ENCODE results near the gene NDUFS3.
A peak's percentile ranks its signal among the peaks of the same experiment; 100 is the strongest.

The NDUFS3 gene

GRCh38 chr11:47589584-47589976 lies 10.7 kb downstream of the NDUFS3 start:
- peaks cover 56% of the 10 kb centered on the region for H3K4me1 ChIP-seq
- peaks cover 29% of the 10 kb centered on the region for H3K27me3 ChIP-seq
- H3K9ac ChIP-seq = no peak overlapping the region
- H3K36me3 ChIP-seq = peaks cover 37% of the 10 kb centered on the region
- no peaks in the 10 kb centered on the region for H4K20me1 ChIP-seq
- H3K9me3 ChIP-seq = no peaks in the 10 kb centered on the region
- H3K27ac ChIP-seq = no peak overlapping the region
- no peak overlapping the region for H3K4me2 ChIP-seq
- TF ChIP-seq Cebpa-rat (IDR thresholded peaks at IDR 0.05) = no peak
- H3K4me3 ChIP-seq = no peak overlapping the region

DNA sequence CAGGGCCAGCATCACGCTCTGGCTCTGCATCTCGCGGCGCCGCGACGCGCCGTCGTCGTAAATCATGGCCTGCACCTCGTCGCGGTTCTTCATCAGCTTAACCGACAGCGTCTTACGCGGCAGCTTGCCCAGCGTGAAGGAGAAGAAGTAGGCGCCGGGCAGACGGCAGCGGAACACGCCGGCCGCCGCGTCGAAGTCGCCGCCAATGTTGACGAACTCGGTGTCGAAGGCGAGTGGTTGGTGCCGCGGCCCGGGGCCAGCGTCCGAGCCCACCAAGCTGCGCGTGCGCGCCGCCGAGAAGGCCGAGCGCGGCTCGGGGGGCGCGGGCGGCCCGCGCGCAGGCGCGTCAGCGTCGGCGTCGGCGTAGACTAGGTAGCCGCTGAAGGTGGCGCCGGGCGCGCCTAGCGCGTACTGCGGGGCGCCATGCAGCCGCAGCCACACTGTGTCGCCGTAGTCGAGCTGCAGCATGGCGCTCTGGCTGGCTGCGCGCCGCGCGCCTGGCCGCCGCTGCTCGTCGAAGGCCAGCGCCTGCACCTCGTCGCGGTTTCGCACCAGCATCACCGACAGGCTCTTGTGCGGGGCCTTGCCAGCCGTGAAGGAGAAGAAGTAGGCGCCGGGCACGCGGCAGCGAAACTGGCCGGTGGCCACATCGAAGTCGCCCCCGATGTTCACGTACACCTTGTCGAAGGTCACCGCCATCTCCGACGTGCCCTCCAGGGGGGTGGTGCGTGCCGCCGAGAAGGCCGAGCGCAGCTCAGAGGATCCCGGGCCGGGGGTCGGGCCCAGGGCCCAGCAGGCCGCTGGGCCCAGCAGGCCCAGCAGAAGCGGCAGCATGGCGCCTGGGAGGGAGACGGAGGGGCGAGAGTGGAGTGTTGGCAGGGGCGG lies 11.3 kb downstream of the NDUFS3 start:
- Histone ChIP-seq H3K27ac (peak overlapping the region; percentile 57; the same call in 1 of the 2 replicates), H3K4me2 (peak overlapping the region; percentile 82), H3K4me1 (peaks cover 56% of the 10 kb centered on the region), H3K4me3 (no peak overlapping the region), H3K27me3 (peaks cover 36% of the 10 kb centered on the region), H3K36me3 (peaks cover 31% of the 10 kb centered on the region), H3K9me3 (no peaks in the 10 kb centered on the region), H4K20me1 (0 out of 2 replicates have a peak, but pooled peaks cover 2% of the 10 kb centered on the region), H3K9ac (no peak overlapping the region)
- no peak for TF ChIP-seq Cebpa-rat (IDR thresholded peaks at IDR 0.05)

DNA sequence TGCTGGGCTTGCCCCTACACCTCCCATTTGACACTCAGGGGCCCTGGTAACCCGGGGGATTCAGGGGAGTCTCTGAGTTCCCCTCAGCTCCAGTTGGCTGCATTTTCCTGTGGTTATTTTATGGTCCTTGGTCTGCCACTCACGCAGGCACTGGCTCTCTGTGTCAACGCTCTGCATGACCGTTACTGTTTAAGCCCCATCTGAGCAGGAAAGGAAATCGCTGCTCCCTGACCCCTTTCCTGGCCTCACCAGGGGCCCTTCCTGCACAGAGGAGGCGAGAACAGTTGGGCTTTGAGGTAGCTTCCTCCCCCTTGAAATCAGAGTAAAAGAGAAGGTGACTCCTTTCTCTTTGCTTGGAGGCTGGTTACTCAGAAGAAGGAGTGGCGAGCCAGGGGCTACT lies 12.9 kb downstream of the NDUFS3 start:
- Histone ChIP-seq H3K4me1 (peaks cover 56% of the 10 kb centered on the region), H3K9me3 (no peaks in the 10 kb centered on the region), H4K20me1 (0 out of 2 replicates have a peak, but pooled peaks cover 4% of the 10 kb centered on the region), H3K4me2 (peak overlapping the region; percentile 82), H3K9ac (peak overlapping the region; percentile 30; the same call in 1 of the 2 replicates), H3K36me3 (peaks cover 16% of the 10 kb centered on the region; the same call in 1 of the 2 replicates), H3K27ac (peak overlapping the region; percentile 57), H3K27me3 (peaks cover 46% of the 10 kb centered on the region), H3K4me3 (peak overlapping the region; percentile 7)
- TF ChIP-seq Cebpa-rat (IDR thresholded peaks at IDR 0.05) = no peak

GRCh38 chr11:47592251-47592650 lies 13.4 kb downstream of the NDUFS3 start:
- H3K4me2 ChIP-seq = peak overlapping the region; percentile 82

DNA sequence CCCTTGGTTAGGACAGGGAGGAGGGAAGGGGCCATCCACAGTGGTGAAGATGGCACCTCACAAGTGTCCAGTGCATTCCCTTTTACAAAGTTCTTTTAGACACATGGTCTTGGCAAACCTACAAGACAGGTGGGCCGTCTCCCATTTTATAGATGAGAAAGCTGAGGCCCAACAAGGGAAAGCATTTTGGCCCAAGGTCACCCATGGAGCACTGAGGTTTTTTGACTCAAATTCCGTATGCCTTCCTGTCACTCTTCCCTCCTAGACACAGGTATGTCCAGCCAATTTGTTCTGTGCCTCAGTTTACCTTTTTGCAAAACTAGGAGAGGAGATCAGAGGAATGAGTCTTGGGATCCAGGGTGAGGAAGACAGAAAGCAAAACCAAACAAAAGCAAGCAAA lies 14.1 kb downstream of the NDUFS3 start:
- H3K9me3 ChIP-seq = no peaks in the 10 kb centered on the region

More at GRCh38 chr11:47592251-47592650, 13.4 kb downstream of the NDUFS3 start:
- H3K4me3 ChIP-seq = peak overlapping the region; percentile 7
- H4K20me1 ChIP-seq = 0 out of 2 replicates have a peak, but pooled peaks cover 4% of the 10 kb centered on the region
- H3K9me3 ChIP-seq = no peaks in the 10 kb centered on the region
- no peak for TF ChIP-seq Cebpa-rat (IDR thresholded peaks at IDR 0.05)
- peaks cover 56% of the 10 kb centered on the region for H3K4me1 ChIP-seq
- H3K27ac ChIP-seq = peak overlapping the region; percentile 57; the same call in 1 of the 2 replicates
- peaks cover 15% of the 10 kb centered on the region; the same call in 1 of the 2 replicates for H3K36me3 ChIP-seq
- H3K9ac ChIP-seq = no peak overlapping the region
- peaks cover 46% of the 10 kb centered on the region for H3K27me3 ChIP-seq

GRCh38 chr11:47593492-47593933 lies 14.6 kb downstream of the NDUFS3 start:
- Histone ChIP-seq H3K9ac (0 out of 2 replicates have a peak overlapping the region, but pooled peaks have one; percentile 4), H3K4me1 (peaks cover 44% of the 10 kb centered on the region), H3K36me3 (peaks cover 15% of the 10 kb centered on the region; the same call in 1 of the 2 replicates), H3K4me3 (peak overlapping the region; percentile 22), H3K9me3 (no peaks in the 10 kb centered on the region), H3K4me2 (peak overlapping the region; percentile 82), H3K27me3 (peaks cover 46% of the 10 kb centered on the region), H4K20me1 (0 out of 2 replicates have a peak, but pooled peaks cover 4% of the 10 kb centered on the region), H3K27ac (no peak overlapping the region)
- no peak for TF ChIP-seq Cebpa-rat (IDR thresholded peaks at IDR 0.05)

More for the DNA sequence above, 14.1 kb downstream of the NDUFS3 start:
- Histone ChIP-seq H3K4me2 (peak overlapping the region; percentile 82), H4K20me1 (0 out of 2 replicates have a peak, but pooled peaks cover 4% of the 10 kb centered on the region), H3K27ac (no peak overlapping the region), H3K4me1 (peaks cover 49% of the 10 kb centered on the region), H3K27me3 (peaks cover 46% of the 10 kb centered on the region), H3K36me3 (peaks cover 15% of the 10 kb centered on the region; the same call in 1 of the 2 replicates), H3K4me3 (no peak overlapping the region; the same call in 1 of the 2 replicates), H3K9ac (no peak overlapping the region)
- TF ChIP-seq Cebpa-rat (IDR thresholded peaks at IDR 0.05) = no peak

DNA sequence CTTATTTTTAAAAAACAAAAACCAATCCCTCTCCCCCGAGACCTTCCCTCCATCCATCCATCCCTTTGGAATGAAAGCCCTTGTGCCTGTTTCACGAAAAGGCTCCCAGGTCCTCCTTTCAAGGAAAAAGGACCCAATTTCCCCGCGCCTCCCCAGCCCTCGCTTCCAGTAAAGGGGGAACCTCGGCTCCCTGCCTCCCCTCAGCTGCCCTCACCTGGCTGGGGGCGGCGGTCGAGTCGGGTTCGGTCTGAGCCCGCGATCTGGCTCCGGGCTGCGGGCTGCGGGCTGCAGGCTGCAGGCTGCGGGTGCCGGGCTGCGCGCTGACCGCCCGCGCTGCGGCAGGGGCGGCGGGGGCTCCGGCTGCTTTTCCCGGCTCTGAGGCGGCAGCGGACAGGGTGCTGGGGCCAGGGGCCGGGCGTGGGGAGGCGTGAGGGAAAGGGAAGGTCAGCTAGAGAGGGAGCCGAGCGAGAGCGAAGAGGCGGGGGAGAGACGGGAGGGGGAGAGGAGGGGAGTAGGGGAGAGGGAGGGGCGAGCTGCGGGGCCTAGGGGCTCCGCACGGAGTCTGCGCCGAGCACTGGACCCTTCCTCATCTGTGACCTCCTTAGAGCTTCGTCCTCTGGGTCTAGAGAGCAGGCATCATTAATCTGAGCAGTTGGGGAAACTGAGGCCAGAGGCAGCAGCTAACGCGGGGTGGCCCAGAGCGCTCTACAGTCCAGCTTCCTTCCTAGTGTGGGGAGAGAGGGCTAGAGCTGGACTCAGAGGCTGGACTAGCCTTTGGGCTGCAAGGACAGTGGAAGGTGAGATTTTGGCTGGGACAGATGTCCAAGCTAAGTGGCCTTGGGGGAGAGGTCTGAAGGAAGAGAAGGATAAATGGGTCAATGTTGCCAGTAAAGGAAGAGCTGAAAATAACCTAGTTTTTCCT lies 15.3 kb downstream of the NDUFS3 start, which contains the start of gene C1QTNF4:
C1QTNF4 (minus strand) TSS at position 478 of the 922 bp plus-strand sequence. CDS start 3,601 bp downstream, outside the sequence.
- peak within 1 kb of the TSS; percentile 22 for H3K4me3 ChIP-seq
- peaks cover 41% of the 10 kb centered on the region for H3K4me1 ChIP-seq
- H3K27me3 ChIP-seq = peaks cover 46% of the 10 kb centered on the region
- peak within 1 kb of the TSS; percentile 82 for H3K4me2 ChIP-seq
- H4K20me1 ChIP-seq = 0 out of 2 replicates have a peak, but pooled peaks cover 4% of the 10 kb centered on the region
- TF ChIP-seq Cebpa-rat (IDR thresholded peaks at IDR 0.05) = no peak
- H3K9me3 ChIP-seq = no peaks in the 10 kb centered on the region
- no peak within 1 kb of the TSS for H3K27ac ChIP-seq
- peaks cover 14% of the 10 kb centered on the region; the same call in 1 of the 2 replicates for H3K36me3 ChIP-seq
- H3K9ac ChIP-seq = 0 out of 2 replicates have a peak within 1 kb of the TSS, but pooled peaks have one; percentile 4

DNA sequence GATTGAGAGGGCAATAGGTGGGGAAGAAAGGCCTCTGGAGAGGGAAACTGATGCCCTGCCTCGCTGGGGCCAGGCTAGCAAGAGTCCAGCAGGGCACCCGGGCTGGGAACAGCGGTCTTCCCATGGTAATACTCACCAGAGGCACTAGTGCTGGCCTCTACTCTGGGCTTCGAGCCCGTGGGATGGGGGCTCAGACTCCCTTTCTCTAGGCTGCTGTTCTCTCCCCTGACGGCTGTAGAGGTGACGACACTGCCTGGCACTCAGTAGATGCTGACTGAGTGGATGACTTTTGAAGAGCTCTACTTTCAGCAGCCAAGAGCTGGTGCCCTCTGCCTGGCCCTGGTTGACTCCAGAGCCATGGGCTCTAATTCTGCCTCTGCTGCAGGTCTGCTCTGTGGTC lies 16.2 kb downstream of the NDUFS3 start:
- Histone ChIP-seq H3K4me3 (no peak overlapping the region), H3K9me3 (no peaks in the 10 kb centered on the region), H3K27me3 (peaks cover 46% of the 10 kb centered on the region)

GRCh38 chr11:47595967-47596366 lies 17.1 kb downstream of the NDUFS3 start:
- Histone ChIP-seq H3K27me3 (peaks cover 46% of the 10 kb centered on the region), H3K4me2 (no peak overlapping the region), H3K9me3 (no peaks in the 10 kb centered on the region), H3K36me3 (no peaks in the 10 kb centered on the region), H3K9ac (no peak overlapping the region), H3K4me1 (peaks cover 32% of the 10 kb centered on the region), H3K27ac (no peak overlapping the region), H4K20me1 (0 out of 2 replicates have a peak, but pooled peaks cover 4% of the 10 kb centered on the region), H3K4me3 (no peak overlapping the region)
- TF ChIP-seq Cebpa-rat (IDR thresholded peaks at IDR 0.05) = no peak

More for the DNA sequence above, 16.2 kb downstream of the NDUFS3 start:
- Histone ChIP-seq H3K4me1 (peaks cover 41% of the 10 kb centered on the region), H3K9ac (no peak overlapping the region), H4K20me1 (0 out of 2 replicates have a peak, but pooled peaks cover 4% of the 10 kb centered on the region), H3K36me3 (0 out of 2 replicates have a peak, but pooled peaks cover 6% of the 10 kb centered on the region), H3K4me2 (no peak overlapping the region), H3K27ac (no peak overlapping the region)
- TF ChIP-seq Cebpa-rat (IDR thresholded peaks at IDR 0.05) = no peak

Data from BLaER1 (cell line).